DMS153 treated with DMSO at 0.1 percent for 48 hours (cell line): ENCODE measurements around the gene CPAMD8.

Experiments
- DNase-seq: peaks from one replicate; lab custom pipeline; 2025; ENCODE audit not compliant: unreplicated experiment; lab: John Stamatoyannopoulos, UW

CPAMD8 gene

DNA sequence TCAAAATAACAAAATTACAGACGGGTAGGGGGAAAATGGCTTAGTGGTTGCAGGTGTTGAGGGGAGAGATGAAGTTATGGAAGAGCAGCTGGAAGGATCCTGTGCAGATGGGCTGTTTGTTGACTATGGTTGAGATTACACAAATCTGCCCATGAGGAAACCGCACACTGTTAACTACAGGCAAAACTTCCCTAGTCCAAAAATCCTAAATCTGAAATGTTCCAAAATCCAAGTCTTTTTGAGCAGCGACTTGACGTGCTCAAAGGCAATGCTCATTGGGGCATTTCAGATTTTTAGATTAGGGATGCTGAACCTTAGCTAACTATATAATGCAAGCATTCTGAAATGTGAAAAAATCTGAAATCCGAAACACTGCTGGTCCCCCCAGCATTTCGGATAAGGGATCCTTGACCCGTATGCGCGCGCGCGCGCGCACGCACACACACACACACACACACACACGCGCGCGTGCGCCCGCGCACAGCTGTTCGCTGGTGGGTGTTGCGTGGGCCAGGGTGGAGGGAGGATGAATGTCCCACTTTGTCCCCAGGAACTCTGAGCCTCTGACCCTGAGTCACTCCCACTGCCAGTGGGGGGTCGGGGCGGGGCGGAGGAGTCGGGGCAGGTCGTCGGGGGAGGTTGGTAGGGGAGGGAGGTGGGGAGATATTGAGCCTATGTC is 131.0 kb downstream of the CPAMD8 start:
- no peak for DNase-seq

- no peak for DNase-seq
Measured at GRCh38 chr19:16894080-16894479, 132.5 kb downstream of the CPAMD8 start.

- DNase-seq = no peak
Measured at GRCh38 chr19:16893686-16893989, 133.0 kb downstream of the CPAMD8 start.

GRCh38 chr19:16892868-16893685 is 133.5 kb downstream of the CPAMD8 start:
- DNase-seq = no peak

- no peak for DNase-seq
Measured at GRCh38 chr19:16892436-16892835, 134.2 kb downstream of the CPAMD8 start.

DNA sequence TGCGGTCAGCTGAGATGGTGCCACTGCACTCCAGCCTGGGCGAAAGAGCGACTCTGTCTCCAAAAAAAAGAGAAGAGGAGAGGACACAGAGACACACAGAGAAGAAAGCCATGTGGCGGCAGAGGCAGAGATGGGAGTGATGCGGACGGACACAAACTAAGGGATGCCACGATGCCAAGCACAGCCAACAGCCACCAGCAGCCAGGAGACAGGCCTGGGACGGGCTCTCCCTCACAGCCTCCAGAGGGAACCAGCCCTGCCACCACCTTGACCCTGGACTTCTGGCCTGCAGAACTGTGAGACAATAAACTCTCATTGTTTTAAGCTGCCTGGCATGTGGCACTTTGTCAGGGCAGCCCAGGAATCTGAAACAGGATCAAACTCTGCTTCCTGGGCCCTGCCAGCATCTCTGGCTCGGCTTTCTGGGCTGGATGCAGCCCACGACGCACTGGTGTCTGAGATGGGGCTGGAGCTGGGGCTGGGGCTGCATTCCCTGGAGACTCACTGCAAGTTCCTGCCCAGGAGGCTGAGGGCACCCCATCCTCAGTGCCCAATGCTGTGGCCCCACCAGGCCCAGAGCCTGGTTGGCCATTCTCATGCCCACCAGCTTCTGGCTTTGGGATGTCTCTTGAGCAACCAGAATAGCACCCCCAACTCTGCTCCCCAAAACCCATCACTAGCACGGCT is 134.8 kb downstream of the CPAMD8 start:
- DNase-seq = no peak

GRCh38 chr19:16890461-16891184 is 136.0 kb downstream of the CPAMD8 start:
- DNase-seq = no peak

DNA sequence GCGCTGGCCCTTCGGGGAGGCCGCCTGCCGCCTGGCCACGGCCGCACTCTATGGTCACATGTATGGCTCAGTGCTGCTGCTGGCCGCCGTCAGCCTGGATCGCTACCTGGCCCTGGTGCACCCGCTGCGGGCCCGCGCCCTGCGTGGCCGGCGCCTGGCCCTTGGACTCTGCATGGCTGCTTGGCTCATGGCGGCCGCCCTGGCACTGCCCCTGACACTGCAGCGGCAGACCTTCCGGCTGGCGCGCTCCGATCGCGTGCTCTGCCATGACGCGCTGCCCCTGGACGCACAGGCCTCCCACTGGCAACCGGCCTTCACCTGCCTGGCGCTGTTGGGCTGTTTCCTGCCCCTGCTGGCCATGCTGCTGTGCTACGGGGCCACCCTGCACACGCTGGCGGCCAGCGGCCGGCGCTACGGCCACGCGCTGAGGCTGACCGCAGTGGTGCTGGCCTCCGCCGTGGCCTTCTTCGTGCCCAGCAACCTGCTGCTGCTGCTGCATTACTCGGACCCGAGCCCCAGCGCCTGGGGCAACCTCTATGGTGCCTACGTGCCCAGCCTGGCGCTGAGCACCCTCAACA is 136.6 kb downstream of the CPAMD8 start:
- DNase-seq = no peak

GRCh38 chr19:16889366-16889882 is 137.2 kb downstream of the CPAMD8 start:
- DNase-seq = no peak

DNA sequence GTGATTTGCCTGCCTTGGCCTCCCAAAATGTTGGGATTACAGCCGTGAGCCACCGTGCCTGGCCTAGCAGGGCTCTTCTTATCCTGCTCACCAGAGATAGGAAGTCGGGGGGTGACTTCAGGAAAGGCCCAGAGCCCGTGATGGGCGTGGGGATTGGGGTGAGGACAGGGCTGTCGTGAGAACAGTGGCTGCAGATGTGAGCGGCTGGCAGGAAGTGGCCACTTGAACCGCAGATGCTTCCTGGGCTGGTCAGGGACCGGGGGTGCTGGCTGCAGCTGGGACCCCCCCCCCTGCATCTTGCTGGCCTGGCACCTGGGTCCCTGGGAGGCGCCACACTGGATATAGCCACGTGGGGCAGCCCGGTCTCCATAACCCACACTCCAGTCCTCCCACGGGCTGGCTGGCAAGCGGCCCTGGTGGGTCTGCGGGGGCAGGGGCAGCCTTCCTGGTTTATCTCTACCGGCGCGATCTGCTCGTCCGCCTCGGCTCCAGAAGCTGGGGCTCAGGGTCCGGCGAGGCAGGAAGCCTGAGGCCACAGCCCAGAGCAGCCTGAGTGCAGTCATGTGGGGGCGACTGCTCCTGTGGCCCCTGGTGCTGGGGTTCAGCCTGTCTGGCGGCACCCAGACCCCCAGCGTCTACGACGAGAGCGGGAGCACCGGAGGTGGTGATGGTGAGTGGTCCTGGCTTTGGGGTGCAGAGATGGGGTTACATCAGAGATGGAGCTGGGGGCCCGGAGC is 137.8 kb downstream of the CPAMD8 start, which contains the start of gene F2RL3:
F2RL3 (plus strand) TSS at position 371 of the 737 bp plus-strand sequence; CDS start at position 562, 191 bp downstream.
- DNase-seq = peak; percentile 3

GRCh38 chr19:16887353-16888265 is 139.0 kb downstream of the CPAMD8 start:
- no peak for DNase-seq

DNA sequence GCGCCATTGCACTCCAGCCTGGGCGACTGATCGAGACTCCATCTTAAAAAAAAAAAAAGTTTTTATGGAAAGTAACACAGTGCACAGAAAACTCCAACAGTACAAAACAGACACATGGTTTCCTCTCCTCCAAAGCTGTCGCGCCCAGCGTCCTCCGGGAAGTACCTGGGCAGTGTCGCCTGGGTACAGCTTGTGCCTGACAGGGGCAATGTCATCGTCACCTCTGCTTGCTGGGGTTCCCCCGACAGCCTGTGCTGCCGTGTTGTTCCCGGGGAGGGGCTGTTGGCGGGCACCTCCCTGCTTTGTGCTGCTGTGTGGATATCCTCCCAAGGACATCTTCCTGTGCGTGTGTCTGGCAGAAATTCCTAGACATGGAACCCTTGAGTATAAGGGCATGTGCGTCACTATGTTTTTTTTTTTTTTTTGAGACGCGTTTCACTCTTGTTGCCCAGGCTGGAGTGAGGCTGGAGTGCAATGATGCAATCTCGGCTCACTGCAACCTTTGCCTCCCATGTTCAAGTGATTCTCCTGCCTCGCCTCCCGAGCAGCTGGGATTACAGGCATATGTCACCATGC is 140.2 kb downstream of the CPAMD8 start:
- DNase-seq = no peak

DNA sequence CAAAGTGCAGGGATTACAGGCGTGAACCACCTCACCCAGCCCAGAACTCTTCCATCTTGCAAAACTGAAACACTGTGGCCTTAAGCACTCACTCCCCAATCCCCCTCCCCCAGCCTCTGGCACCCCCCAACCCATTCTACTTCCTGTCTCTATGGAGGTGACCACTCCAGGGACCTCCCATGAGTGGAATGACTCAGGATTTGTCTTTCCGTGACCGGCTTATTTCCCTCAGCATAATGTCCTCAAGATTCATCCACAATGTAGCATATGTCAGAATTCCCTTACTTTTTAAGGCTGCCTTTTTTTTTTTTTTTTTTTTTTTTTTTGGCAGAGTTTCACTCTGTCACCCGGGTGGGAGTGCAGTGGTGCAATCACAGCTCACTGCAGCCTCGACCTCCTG is 141.4 kb downstream of the CPAMD8 start:
- no peak for DNase-seq

- DNase-seq = no peak
Measured at GRCh38 chr19:16883522-16883921, 143.1 kb downstream of the CPAMD8 start.

- no peak for DNase-seq
Measured at GRCh38 chr19:16882146-16882545, 144.5 kb downstream of the CPAMD8 start.

DNA sequence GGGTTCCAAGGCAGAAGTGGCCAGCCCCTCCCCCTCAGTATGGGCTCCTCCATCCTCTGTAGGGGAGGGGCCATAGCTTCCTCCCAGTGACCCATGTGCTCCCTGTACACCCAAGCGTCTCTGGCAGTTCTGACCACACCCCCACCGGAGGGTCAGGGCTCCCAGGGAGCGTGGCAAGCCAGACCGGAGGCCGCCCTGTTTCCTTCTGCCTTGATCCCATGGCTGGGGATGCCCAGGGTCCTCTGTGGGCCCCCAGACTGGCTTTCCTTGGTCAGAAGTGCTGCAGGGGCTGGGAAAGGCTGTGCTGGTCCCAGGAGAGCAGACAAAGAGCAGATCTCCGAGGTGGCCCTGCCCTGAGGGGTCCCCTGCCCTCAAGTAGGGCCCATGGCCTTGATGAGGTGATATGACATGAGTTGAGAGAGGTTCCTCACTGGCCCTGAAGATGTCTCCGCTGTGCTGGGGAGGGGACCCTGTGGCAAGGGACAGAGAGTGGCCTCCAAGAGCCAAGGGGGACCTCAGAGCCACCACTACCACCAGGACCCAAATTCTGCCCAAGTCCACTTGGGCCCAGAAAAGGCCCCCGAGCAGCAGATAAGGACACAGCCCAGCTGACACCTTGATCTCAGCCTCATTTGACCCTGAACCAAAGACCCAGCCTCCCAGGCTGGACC is 145.6 kb downstream of the CPAMD8 start:
- DNase-seq = no peak

DNA sequence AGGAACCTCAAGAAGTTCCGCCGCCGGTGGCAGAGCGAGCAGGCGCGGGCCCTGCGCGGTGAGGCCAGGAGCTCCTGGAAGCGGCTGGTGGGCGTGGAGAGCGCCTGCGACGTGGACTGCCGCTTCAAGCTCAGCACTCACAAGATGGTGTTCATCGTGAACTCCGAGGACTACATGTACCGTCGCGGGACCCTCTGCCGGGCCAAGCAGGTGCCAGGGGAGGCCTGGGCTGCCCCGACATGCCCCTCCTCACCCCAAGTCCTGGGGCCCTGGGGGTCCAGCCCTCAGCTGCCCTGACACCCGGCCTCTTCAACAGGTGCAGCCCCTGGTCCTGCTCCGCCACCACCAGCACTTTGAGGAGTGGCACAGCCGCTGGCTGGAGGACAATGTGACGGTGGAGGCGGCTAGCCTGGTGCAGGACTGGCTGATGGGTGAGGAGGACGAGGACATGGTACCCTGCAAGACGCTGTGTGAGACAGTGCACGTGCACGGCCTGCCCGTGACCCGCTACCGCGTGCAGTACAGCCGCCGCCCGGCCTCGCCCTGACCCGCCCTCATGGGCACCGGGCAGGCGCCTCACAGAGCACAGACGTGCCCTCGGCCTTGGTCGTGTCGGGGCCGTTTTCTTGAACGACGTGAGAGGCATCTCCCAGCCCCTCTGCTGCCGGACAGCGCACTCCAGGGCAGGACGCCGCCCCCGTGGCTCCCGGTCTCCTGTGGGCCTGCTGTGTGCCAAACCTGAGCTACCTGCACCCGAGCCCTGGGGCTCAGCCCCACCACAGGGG is 148.2 kb downstream of the CPAMD8 start:
- DNase-seq = no peak
